Activated CD4-positive, alpha-beta memory T cell treated with anti-CD3 and anti-CD28 coated beads, Interleukin-2, amount 10 ng/mL, durations not matched to agents 7 days and 5 days (primary cell): ENCODE data around the gene CST7. TPM values are rescaled to one million over a fixed set of nuclear protein-coding genes. Genes with fewer than 3 reads are reported as not detected.
A peak's percentile ranks its signal among the peaks of the same experiment; 100 is the strongest.

Experiments used
- CTCF ChIA-PET: fragments of 350-600 bp; sonication (Branson Sonifier 250); formaldehyde crosslinking; loops from one replicate; lab custom pipeline; 2021; ENCODE audit warnings: antibody characterized with exemption, inconsistent platforms; lab: Charles Lee
- POLR2A ChIA-PET: fragments of 350-600 bp; sonication (Branson Sonifier 250); formaldehyde crosslinking; loops from one replicate; lab custom pipeline; 2021; ENCODE audit warnings: antibody characterized with exemption; lab: Charles Lee
- DNase-seq: peaks from one replicate; pipeline ENCODE4 v3.0.0-alpha.2; 2020
- H3K27ac Mint-ChIP-seq: one replicate; pipeline ENCODE4 v1.8.0; 2021; ENCODE audit warnings: mild to moderate bottlenecking, mixed read lengths
- H3K27me3 Mint-ChIP-seq: one replicate; pipeline ENCODE4 v1.8.0; 2021; ENCODE audit warnings: mixed read lengths
- H3K36me3 Mint-ChIP-seq: one replicate; pipeline ENCODE4 v1.8.0; 2021; ENCODE audit warnings: low read depth, mixed read lengths
- H3K4me1 Mint-ChIP-seq: one replicate; pipeline ENCODE4 v1.8.0; 2021; ENCODE audit warnings: mixed read lengths
- H3K4me3 Mint-ChIP-seq: one replicate; pipeline ENCODE4 v1.8.0; 2021; ENCODE audit warnings: mild to moderate bottlenecking, mixed read lengths
- H3K9me3 Mint-ChIP-seq: one replicate; pipeline ENCODE4 v1.8.0; 2021; ENCODE audit warnings: mixed read lengths
- total RNA-seq, 2 experiments: library from RNA; stranded (reverse); gene quantifications; one replicate each; pipeline ENCODE4 v1.2.3, GENCODE V29; 2021

CST7 gene
- total RNA-seq, 2 experiments from 2014 or later: 178 to 182 TPM

DNA sequence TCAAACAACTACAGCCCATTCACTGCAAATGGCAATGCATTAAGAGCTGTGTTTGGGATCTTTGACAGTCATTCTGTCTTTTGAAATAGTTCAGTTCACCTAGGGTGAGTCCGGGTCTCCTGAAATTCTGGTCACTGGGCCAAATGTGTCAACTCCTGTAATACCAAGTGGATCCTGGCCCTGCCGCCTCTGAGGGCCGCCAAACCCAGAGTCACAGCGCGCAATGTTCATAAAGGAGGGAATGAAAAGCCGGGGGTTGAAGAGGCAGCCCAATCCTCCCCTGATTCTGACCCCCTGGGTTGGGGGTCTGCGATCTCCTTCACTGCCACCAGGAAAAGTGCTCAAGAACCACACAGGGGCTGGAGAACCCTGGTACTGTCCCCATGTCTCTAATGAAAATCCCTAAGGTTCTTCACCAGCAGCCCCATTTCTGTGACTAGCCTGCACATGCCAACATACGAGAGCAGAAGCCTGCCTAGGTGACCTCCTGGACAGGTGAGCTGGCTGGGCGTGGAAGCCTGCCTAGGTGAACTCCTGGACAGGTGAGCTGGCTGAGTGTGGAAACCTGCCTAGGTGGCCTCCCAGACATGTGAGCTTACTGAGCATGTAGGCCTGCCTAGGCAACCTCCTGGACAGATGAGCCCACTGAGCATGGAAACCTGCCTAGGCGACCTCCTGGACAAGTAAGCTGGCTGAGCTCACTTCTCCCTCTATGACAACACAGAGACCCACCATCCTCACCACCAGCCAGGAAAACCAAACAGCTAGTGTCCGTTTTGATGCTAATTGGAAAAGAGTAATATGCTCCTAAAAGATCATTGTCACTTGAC lies 59.5 kb downstream of the CST7 start:
- no peaks in the 10 kb centered on the region for H3K4me1 Mint-ChIP-seq
- H3K4me3 Mint-ChIP-seq: no peak overlapping the region
- CTCF ChIA-PET: no interaction called here
- POLR2A ChIA-PET: interaction anchor here (0.7 kb wide), 1 partner anchor 17 kb away, joined by 3 read pairs; no protein-coding TSS in a partner anchor
- H3K27ac Mint-ChIP-seq: no peak overlapping the region
- peak; percentile 11 for DNase-seq
- H3K36me3 Mint-ChIP-seq: peaks cover 21% of the 10 kb centered on the region
- H3K9me3 Mint-ChIP-seq: no peaks in the 10 kb centered on the region
- H3K27me3 Mint-ChIP-seq: no peaks in the 10 kb centered on the region

Other genes with a start within 250 kb of the CST7 start
- 10 to 100 TPM; 44.1 to 46.5 TPM for gene APMAP, start 43.5 kb downstream of the CST7 start, total RNA-seq
- 10 to 100 TPM; 38.3 to 40.3 TPM for gene ACSS1, start 108.9 kb downstream of the CST7 start, total RNA-seq
- gene VSX1, start 132.9 kb downstream of the CST7 start, total RNA-seq: not detected
- 10 to 100 TPM; 47.7 to 48.2 TPM for gene ENTPD6, start 246.4 kb downstream of the CST7 start, total RNA-seq